HepG2 (cell line): ENCODE measurements around the gene NEURL3. TPM values are rescaled to one million over a fixed set of nuclear protein-coding genes. Genes with fewer than 3 reads are reported as not detected.

Source experiments
- ATAC-seq: fragments of 200-7000 bp; cut with Tn5 transposase; 3 replicates; pipeline ENCODE4 v1.9.1; 2020; ENCODE audit warnings: mild to moderate bottlenecking, moderate library complexity
- BruUV-seq: library from RNA; stranded (reverse); fragments of 400-500 nt; replicated peaks from 2 replicates; lab custom pipeline; 2021; lab: Mats Ljungman, UMichigan
- CTCF ChIA-PET: fragments of 300-600 bp; formaldehyde crosslinking; extraction: SDS; loops from one replicate; lab custom pipeline; 2021; ENCODE audit warnings: low total read pairs, inconsistent platforms, low intra/inter-chr PET ratio; lab: Yijun Ruan, JAX
- POLR2A ChIA-PET: fragments of 350-600 bp; sonication (Branson Sonifier 250); formaldehyde crosslinking; loops from one replicate; lab custom pipeline; 2020; ENCODE audit warnings: antibody characterized with exemption, inconsistent platforms; lab: Yijun Ruan, JAX
- DNase-seq: peaks from one replicate; pipeline ENCODE4 v3.0.0-alpha.2; 2015; ENCODE audit warnings: low spot score
- FAIRE-seq: peaks from 3 replicates; lab custom pipeline; 2011; peaks lifted over from hg19 to GRCh38; lab: Jason Lieb, UNC
- H2AFZ ChIP-seq: one replicate; pipeline ENCODE4 v1.6.1; 2011; ENCODE audit warnings: low read length, inconsistent platforms
- H3K27ac ChIP-seq: fragments of 300-600 bp; 3 replicates; pipeline ENCODE4 v1.8.0; 2011; ENCODE audit warnings: mixed run types, mild to moderate bottlenecking, mixed read lengths, low read length, inconsistent platforms; ENCODE audit not compliant: insufficient read depth; ENCODE audit errors: extremely low read length
- H3K27me3 ChIP-seq, 2 experiments: fragments of 200-600 bp in 1 of 2; 2 replicates in 1 of 2; 3 replicates in 1 of 2; pipeline versions ENCODE4 v1.6.0 to v1.8.0; 2011; ENCODE audit warnings: low read length in 2 of 2, mild to moderate bottlenecking in 2 of 2, moderate library complexity in 2 of 2, inconsistent platforms in 1 of 2; ENCODE audit not compliant: insufficient read depth in 2 of 2, control insufficient read depth in 1 of 2
- H3K36me3 ChIP-seq, 2 experiments: fragments of 200-600 bp in 1 of 2; replicated peaks in 1 of 2; 2 replicates in 1 of 2; 3 replicates in 1 of 2; pipeline versions ENCODE4 v1.5.1 to v1.8.0; 2011; ENCODE audit warnings: low read length in 2 of 2, inconsistent platforms in 1 of 2; ENCODE audit not compliant: insufficient read depth in 2 of 2, control insufficient read depth in 1 of 2
- H3K4me1 ChIP-seq: 2 replicates; pipeline ENCODE4 v1.5.1; 2012; ENCODE audit warnings: low read length, inconsistent platforms; ENCODE audit not compliant: insufficient read depth
- H3K4me2 ChIP-seq: 2 replicates; pipeline ENCODE4 v1.6.0; 2011; ENCODE audit warnings: low read depth, low read length, inconsistent platforms
- H3K4me3 ChIP-seq, 3 experiments: fragments of 200-600 bp in 1 of 3; sonication (generic), shearing (Covaris generic) in 1 of 3; replicated peaks in 1 of 3; 2 replicates each; pipeline ENCODE4 v1.5.1; 2011 to 2016; ENCODE audit warnings: low read length in 3 of 3, inconsistent platforms in 2 of 3, low read depth in 2 of 3, mild to moderate bottlenecking in 2 of 3, control low read depth in 1 of 3, mixed read lengths in 1 of 3; ENCODE audit not compliant: insufficient read depth in 1 of 3
- H3K79me2 ChIP-seq: one replicate; pipeline ENCODE4 v1.6.1; 2011; ENCODE audit warnings: low read length, inconsistent platforms; ENCODE audit not compliant: insufficient read depth
- H3K9ac ChIP-seq: 2 replicates; pipeline ENCODE4 v1.6.0; 2011; ENCODE audit warnings: mild to moderate bottlenecking, low read depth, low read length, inconsistent platforms; ENCODE audit not compliant: insufficient read depth
- H3K9me3 ChIP-seq: 2 replicates; pipeline ENCODE4 v1.5.1; 2012; ENCODE audit warnings: mild to moderate bottlenecking, low read length
- H4K20me1 ChIP-seq: 2 replicates; pipeline ENCODE4 v1.6.0; 2011; ENCODE audit warnings: inconsistent platforms, mild to moderate bottlenecking, low read length, moderate library complexity; ENCODE audit not compliant: insufficient read depth
- BORCS8-MEF2B ChIP-seq: sonication (generic); formaldehyde crosslinking; IDR thresholded peaks from 2 replicates; pipeline ENCODE4 v1.8.0; 2022; ENCODE audit warnings: mild to moderate bottlenecking, missing genetic modification reagents
- BRD4 ChIP-seq: sonication (generic); formaldehyde crosslinking; IDR thresholded peaks from 2 replicates; pipeline ENCODE4 v1.4.0; 2020; ENCODE audit warnings: missing genetic modification reagents
- GATAD2A ChIP-seq: IDR thresholded peaks from 2 replicates; pipeline ENCODE4 v1.6.1; 2016
- HNF4G ChIP-seq, 2 experiments: sonication (generic) in 1 of 2; formaldehyde crosslinking in 1 of 2; IDR thresholded peaks; 2 replicates each; pipeline versions ENCODE4 v1.4.0 to v1.6.1; 2011 to 2020; ENCODE audit warnings: borderline replicate concordance in 2 of 2, low read depth in 2 of 2, mild to moderate bottlenecking in 2 of 2, low read length in 1 of 2, missing genetic modification reagents in 1 of 2, moderate library complexity in 1 of 2
- NR2F1 ChIP-seq, 2 experiments: fragments of 450-650 bp in 1 of 2; formaldehyde crosslinking in 1 of 2; IDR thresholded peaks; 2 replicates each; pipeline versions ENCODE4 v1.5.0 to v1.6.1; 2016 to 2020; ENCODE audit warnings: mild to moderate bottlenecking in 1 of 2, missing compliant biosample characterization in 1 of 2, missing genetic modification reagents in 1 of 2, moderate library complexity in 1 of 2
- PITX1 ChIP-seq: sonication (generic); formaldehyde crosslinking; IDR thresholded peaks from 2 replicates; pipeline ENCODE4 v1.5.1; 2020; ENCODE audit warnings: mild to moderate bottlenecking, missing genetic modification reagents
- PRMT3 ChIP-seq: sonication (generic); formaldehyde crosslinking; IDR thresholded peaks from 2 replicates; pipeline ENCODE4 v1.8.1; 2022; ENCODE audit warnings: low read depth, mild to moderate bottlenecking, moderate library complexity, missing genetic modification reagents, borderline replicate concordance
- THYN1 ChIP-seq: sonication (generic); formaldehyde crosslinking; IDR thresholded peaks from 2 replicates; pipeline ENCODE4 v1.8.1; 2023; ENCODE audit warnings: low read depth, mild to moderate bottlenecking, moderate library complexity, missing genetic modification reagents, borderline replicate concordance
- XBP1 ChIP-seq: sonication (generic); formaldehyde crosslinking; IDR thresholded peaks from 2 replicates; pipeline ENCODE4 v1.5.0; 2020; ENCODE audit warnings: missing genetic modification reagents
- ZBTB25 ChIP-seq: IDR thresholded peaks from 2 replicates; pipeline ENCODE4 v1.6.1; 2018; ENCODE audit warnings: missing genetic modification reagents
- ZMAT3 ChIP-seq: sonication (generic); formaldehyde crosslinking; conservative IDR thresholded peaks from 2 replicates; pipeline ENCODE4 v1.7.0; 2021; ENCODE audit warnings: missing genetic modification reagents
- ZMAT5 ChIP-seq: sonication (generic); formaldehyde crosslinking; IDR thresholded peaks from 2 replicates; pipeline ENCODE4 v1.5.0; 2020; ENCODE audit warnings: mild to moderate bottlenecking, low read depth, missing genetic modification reagents, borderline replicate concordance
- ZNF282 ChIP-seq: fragments of 450-650 bp; IDR thresholded peaks from 2 replicates; pipeline ENCODE4 v1.6.1; 2018; ENCODE audit not compliant: partially characterized antibody
- ZNF549 ChIP-seq: sonication (generic); formaldehyde crosslinking; IDR thresholded peaks from 2 replicates; pipeline ENCODE4 v1.5.0; 2020; ENCODE audit warnings: missing genetic modification reagents
- WGBS: methylation state at CpG from one replicate; pipeline ENCODE4 v1.1.6; 2017; ENCODE audit warnings: low lambda C conversion rate; 5-methylcytosine and 5-hydroxymethylcytosine counted together
- in situ Hi-C: cut with HindIII; loops from 2 replicates; pipeline ENCODE4 v1.10.0; 2017; ENCODE audit warnings: low pct_unique_long_range_greater_than_20kb; ENCODE audit not compliant: extremely low pct_ligation_motif_present
- intact Hi-C: fragments of 100-400 bp; cut with micrococcal nuclease; formaldehyde crosslinking; loops from one replicate; pipeline ENCODE4 v1.10.0; 2022; ENCODE audit not compliant: unreplicated experiment
- polyA plus RNA-seq, 8 experiments: library from polyadenylated mRNA; depleted of rRNA in 3 of 8; stranded (reverse) in 7 of 8; unstranded in 1 of 8; fragments of >200 nt; fragmentation: Illumina TruSeq in 4 of 8; extraction: Trizol in 4 of 8; gene quantifications; 2 replicates each; pipeline versions ENCODE4 v1.2.1 to v1.2.3, GENCODE V29; 2011 to 2016; ENCODE audit warnings: low read depth in 4 of 8, missing spikeins in 1 of 8, mixed read lengths in 1 of 8; ENCODE audit not compliant: insufficient read depth in 1 of 8
- total RNA-seq, 5 experiments: library from RNA; depleted of rRNA; stranded (reverse); fragments of >200 nt; fragmentation: Illumina TruSeq; extraction: Trizol; gene quantifications; 2 replicates each; pipeline ENCODE4 v1.2.3, GENCODE V29; 2016; ENCODE audit warnings: low read depth in 1 of 5
- TF ChIP-seq, protein P1 (sequence below): sonication (generic); formaldehyde crosslinking; IDR thresholded peaks from 2 replicates; pipeline ENCODE4 v1.8.1; 2022; ENCODE audit warnings: low read depth, mild to moderate bottlenecking, missing genetic modification reagents

The NEURL3 gene
- total and polyA plus RNA-seq, 2 of the 13 experiments (the other 11 are each of a cell fraction or from before 2014, with no cell fraction given): 0.16 to 1.2 TPM

DNA sequence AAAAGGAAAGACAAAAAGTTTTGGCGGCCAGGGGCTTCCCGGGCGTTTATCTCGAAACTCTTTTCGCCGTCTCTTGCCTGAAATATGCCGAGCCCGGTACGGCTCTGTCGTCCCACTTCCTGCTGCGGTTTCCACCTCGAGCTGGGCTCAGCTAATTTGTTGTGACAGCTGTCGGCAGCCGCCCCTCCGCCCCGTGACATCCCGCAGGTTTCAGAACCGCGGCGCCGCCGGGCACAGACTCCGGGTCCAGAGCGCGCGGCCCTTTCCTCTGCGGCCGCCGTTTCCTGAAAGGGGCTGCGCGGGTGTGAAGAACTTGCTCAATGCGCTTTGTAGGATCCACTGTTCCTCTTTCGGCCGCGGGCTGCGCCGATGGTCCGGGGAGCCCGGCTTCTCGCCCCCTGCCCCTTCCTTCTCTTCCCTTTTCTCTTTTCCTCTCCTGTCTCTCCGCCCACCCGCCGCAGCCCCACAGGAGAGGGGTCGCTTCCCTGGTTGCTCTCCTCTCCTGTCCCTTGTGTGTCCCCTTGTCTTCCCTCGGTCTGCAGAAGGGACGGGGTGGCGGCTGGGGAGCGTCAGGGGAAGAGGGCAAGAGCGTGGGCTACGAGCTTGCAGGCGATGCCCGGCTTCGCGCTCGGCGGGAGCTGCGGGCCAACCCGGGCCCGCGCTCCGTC lies 32.0 kb upstream of the NEURL3 start:
- in situ Hi-C loops (no loop called here), intact Hi-C loops (loop anchor here (5.0 kb wide), 1 partner anchor 225 kb away; the partner anchor contains the start of gene CNNM4)
- H3K4me3 ChIP-seq: peak overlapping the region; percentile 70 to 79 (median 74)
- WGBS: 6% methylated on average over 49 of the region's 61 CpGs
- H3K4me2 ChIP-seq: peak overlapping the region; percentile 96
- BruUV-seq: TSS peak; percentile 52
- peaks cover 2 to 31% of the 10 kb centered on the region in 2 experiments; a peak in 4 of 5 replicates for H3K27me3 ChIP-seq
- no peaks in the 10 kb centered on the region for H3K79me2 ChIP-seq
- peaks cover 46% of the 10 kb centered on the region for H3K4me1 ChIP-seq
- ChIA-PET CTCF (interaction anchor here (1.1 kb wide), 1 partner anchor 13 kb away, joined by 3 read pairs; no protein-coding TSS in a partner anchor), POLR2A (interaction anchor here (0.7 to 1.6 kb wide), 3 partner anchors 11 to 279 kb away, joined by 3 to 18 read pairs (median 5); partner anchors contain the start of gene CNNM3)
- no peaks in the 10 kb centered on the region for H3K36me3 ChIP-seq
- no peak overlapping the region for H2AFZ ChIP-seq
- no peaks in the 10 kb centered on the region; the same call in 1 of the 2 replicates for H4K20me1 ChIP-seq
- no peak for FAIRE-seq
- H3K27ac ChIP-seq: no peak overlapping the region
- no peak for DNase-seq
- H3K9ac ChIP-seq: peak overlapping the region; percentile 45
- no peaks in the 10 kb centered on the region for H3K9me3 ChIP-seq
- peak; percentile 58 for ATAC-seq
- TF ChIP-seq ZMAT3 (CRISPR knock-in tag): no peak; the same call in 1 of the 2 replicates
- TF ChIP-seq ZNF282: no peak
- no peak for TF ChIP-seq XBP1 (CRISPR knock-in tag)
- no peak for TF ChIP-seq ZBTB25
- no peak for TF ChIP-seq ZNF549 (CRISPR knock-in tag)
- no peak for TF ChIP-seq THYN1 (CRISPR knock-in tag)
- TF ChIP-seq PRMT3 (CRISPR knock-in tag): no peak
- no peak for TF ChIP-seq GATAD2A (CRISPR knock-in tag)
- TF ChIP-seq, protein P1, sequence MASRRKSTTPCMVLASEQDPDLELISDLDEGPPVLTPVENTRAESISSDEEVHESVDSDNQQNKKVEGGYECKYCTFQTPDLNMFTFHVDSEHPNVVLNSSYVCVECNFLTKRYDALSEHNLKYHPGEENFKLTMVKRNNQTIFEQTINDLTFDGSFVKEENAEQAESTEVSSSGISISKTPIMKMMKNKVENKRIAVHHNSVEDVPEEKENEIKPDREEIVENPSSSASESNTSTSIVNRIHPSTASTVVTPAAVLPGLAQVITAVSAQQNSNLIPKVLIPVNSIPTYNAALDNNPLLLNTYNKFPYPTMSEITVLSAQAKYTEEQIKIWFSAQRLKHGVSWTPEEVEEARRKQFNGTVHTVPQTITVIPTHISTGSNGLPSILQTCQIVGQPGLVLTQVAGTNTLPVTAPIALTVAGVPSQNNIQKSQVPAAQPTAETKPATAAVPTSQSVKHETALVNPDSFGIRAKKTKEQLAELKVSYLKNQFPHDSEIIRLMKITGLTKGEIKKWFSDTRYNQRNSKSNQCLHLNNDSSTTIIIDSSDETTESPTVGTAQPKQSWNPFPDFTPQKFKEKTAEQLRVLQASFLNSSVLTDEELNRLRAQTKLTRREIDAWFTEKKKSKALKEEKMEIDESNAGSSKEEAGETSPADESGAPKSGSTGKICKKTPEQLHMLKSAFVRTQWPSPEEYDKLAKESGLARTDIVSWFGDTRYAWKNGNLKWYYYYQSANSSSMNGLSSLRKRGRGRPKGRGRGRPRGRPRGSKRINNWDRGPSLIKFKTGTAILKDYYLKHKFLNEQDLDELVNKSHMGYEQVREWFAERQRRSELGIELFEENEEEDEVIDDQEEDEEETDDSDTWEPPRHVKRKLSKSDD: no peak
- no peak for TF ChIP-seq BRD4
- TF ChIP-seq PITX1 (CRISPR knock-in tag): no peak
- 0 out of 2 replicates have a peak, but pooled peaks have one; percentile 40 for TF ChIP-seq ZMAT5 (CRISPR knock-in tag)
- TF ChIP-seq BORCS8-MEF2B: no peak
- no peak for TF ChIP-seq HNF4G (IDR thresholded peaks at IDR 0.05; ENCODE audit: borderline replicate concordance, low read depth, low read length)
- no peak for TF ChIP-seq HNF4G (CRISPR knock-in tag; IDR thresholded peaks at IDR 0.05; ENCODE audit: borderline replicate concordance, low read depth)
- no peak for TF ChIP-seq NR2F1 (CRISPR knock-in tag; IDR thresholded peaks at IDR 0.05)
